Measurements from ENCODE around the gene FAM234A.

GRCh38 chr16:249431-249830 lies 14.8 kb downstream of the FAM234A start:
- TF ChIP-seq TARDBP (IDR thresholded peaks at IDR 0.05): no peak
- no peak for TF ChIP-seq ELF4 (IDR thresholded peaks at IDR 0.05)
- no peak for TF ChIP-seq LEF1 (IDR thresholded peaks at IDR 0.05; ENCODE audit: borderline replicate concordance)
- no peak for TF ChIP-seq FOXM1 (IDR thresholded peaks at IDR 0.05; ENCODE audit: borderline replicate concordance)
- no peak for TF ChIP-seq FOXA1 (IDR thresholded peaks at IDR 0.05)
- TF ChIP-seq NFRKB (IDR thresholded peaks at IDR 0.05): no peak
- no peak for TF ChIP-seq FOXK2 (IDR thresholded peaks at IDR 0.05)
- no peak for TF ChIP-seq BHLHE40 (IDR thresholded peaks at IDR 0.05; ENCODE audit: borderline replicate concordance)
- TF ChIP-seq HDGF (IDR thresholded peaks at IDR 0.05; ENCODE audit: borderline replicate concordance): no peak
- TF ChIP-seq ZNF384 (IDR thresholded peaks at IDR 0.05): no peak
- TF ChIP-seq PKNOX1 (IDR thresholded peaks at IDR 0.05): no peak
- TF ChIP-seq SP1 (IDR thresholded peaks at IDR 0.05): no peak
- no peak for TF ChIP-seq CTBP1 (IDR thresholded peaks at IDR 0.05; ENCODE audit: borderline replicate concordance)
